Stimulated activated CD4-positive, alpha-beta T cell treated with anti-CD3 and anti-CD28 coated beads, Interleukin-4, amount 100 ng/mL, for 1 hour (primary cell): ENCODE measurements around the gene MAST4.

Experiments
- DNase-seq: peaks from one replicate; pipeline ENCODE4 v3.0.0-alpha.2; 2020

The MAST4 gene

DNA sequence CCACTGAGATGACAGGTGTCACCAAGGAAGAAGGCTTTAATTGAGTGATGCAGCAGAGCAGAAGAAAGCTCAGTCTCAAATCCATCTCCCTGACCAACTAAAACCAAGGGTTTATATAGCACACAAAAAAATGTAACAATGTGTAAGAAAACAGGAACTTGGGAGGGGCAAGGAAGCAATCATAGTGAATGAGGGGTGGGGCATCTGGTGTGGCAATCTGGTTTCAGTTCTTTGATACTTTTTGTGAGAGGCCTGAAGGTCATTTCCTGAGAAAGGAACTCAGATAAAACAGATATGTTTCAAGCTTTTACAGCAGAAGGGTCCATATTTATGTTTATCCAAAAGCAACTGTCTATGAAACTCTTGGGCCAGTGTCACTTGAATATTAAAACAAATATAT is 580.7 kb downstream of the MAST4 start:
- no peak for DNase-seq

DNA sequence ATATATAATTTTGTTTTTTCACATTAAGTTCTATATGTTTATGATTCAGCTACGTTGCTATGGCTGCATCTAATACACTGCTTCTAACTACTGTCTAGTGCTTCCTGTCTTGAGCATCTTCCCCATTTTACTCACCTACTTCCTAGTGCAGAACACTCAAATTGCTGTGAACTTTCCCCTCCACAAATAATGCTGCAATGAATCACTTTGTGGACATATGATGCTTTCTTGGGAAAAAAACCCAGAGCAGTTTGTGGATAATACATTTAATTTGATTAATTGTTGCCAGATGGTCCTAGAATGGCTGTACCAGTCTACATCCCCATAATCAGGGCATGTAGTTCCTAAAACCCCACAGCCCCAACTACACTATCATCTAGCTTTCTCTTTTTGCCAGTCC is 581.9 kb downstream of the MAST4 start:
- DNase-seq, result no peak

DNA sequence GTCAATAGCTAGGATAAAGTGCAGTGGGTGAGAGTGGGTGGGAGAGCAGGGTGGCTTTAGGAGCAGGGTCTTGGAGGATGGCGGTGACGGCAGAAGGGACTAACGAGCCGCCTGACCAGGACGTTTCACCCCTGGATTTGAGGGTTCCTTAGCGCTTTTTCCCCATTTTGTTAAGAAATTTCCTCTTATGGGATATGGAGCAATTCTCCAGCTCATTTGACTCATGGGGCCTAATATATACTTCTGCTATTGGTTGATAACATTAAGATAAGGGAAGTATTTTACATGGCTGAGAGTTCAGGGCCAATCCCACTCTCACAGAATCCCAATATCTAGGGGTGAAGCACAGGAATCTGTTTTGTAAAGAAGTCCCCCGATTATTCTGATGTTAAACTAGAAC is 582.8 kb downstream of the MAST4 start:
- no peak for DNase-seq

DNA sequence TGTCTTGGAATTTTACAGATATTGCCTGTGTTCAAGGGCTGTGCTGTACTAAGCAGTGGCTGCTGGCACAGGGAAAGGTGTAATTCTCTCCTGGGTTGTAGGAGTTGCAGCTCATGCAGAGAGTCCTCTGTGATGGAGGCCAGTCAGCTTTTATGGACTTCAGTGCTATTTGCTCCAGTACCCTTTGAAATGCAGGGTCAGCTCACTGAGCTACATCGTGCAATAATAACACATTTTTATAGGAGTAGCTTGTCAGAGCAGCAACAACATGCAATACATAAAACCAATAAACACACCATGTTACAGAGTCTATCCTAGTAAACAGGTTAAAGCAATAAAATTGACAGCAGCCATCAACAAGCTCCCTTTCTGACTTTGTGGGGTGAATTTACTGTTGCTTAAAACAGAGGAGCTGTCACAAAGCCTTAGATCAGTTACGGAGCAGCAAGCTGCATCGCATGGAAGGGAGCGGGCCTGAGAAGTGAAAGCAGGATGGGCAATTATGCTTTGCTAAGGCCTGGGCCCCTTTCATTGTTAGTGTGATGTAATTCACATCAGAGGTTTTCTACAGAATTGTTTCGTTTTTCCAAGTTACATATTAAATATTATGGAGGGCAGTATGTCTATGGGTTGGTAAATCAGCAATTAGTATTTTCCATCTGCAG is 583.6 kb downstream of the MAST4 start:
- DNase-seq, result no peak

DNA sequence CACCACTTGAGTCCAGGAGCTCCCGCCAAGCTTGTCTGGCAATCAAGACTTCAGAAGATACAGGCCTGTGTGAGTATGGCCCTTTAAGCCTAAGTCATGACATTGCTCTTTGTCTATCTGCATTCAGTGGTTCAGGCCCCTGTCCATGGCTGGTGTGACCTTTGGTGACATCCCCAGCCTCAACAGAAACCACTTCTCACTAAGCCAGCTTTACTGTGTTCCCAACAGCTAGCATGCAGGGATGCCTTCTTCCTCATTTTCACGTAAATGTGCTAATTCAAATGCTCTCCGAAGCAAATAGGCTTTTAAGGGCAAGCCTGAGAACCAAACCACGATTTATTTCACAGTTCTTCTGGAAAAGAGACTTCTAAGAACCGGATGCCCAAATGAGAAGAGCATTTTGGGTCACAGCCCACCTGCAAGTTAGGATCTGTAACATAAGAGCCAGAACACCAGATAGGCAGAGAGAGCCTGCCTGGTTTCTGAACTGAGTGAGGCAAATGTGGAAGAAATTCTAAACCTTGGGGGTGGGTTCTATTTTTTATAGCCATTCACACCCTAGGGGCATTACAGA is 585.5 kb downstream of the MAST4 start:
- no peak for DNase-seq

DNA sequence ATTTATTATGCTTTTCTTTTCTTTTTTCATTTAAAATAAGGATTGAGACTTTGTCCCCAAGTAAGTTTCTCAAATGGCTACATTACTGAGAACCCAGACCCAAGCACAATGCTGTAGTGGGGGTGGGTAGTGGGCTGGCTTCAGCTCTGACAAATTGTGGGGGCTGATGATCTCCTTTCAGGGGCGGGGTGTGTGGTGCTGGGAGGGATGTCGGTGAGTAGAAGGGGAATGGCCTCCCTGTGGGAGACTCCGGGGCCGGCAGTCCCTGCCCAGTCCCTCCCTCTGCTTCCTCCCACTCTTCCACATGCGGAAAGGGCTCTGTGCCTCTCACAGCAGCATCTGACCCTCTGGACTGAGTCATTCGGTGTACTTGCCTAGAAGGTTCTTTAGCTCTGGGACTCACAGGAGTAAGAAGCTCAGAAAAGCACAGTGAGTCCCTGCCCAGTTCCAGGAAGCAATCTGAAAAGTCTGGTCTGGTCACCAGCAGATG is 586.2 kb downstream of the MAST4 start:
- DNase-seq, result no peak

DNA sequence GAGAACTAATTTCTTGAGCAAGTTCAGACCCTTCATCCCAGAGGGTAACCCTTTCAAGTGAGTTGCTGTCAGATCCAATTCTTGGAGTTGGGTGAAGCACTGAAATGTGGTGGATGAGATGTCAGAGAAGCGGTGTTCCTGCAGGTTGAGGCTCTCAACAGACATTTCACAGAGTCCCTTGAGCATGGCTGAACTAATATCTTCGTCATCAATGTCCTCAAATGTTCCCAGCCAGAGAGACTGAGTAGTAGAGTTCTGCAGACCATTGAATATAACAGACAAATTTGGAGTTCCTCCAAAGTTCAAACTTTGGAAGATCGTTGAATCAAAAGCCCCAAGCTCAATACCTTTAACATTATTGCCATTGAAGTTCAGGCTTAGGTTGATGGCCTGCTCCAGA is 587.7 kb downstream of the MAST4 start:
- no peak for DNase-seq

DNA sequence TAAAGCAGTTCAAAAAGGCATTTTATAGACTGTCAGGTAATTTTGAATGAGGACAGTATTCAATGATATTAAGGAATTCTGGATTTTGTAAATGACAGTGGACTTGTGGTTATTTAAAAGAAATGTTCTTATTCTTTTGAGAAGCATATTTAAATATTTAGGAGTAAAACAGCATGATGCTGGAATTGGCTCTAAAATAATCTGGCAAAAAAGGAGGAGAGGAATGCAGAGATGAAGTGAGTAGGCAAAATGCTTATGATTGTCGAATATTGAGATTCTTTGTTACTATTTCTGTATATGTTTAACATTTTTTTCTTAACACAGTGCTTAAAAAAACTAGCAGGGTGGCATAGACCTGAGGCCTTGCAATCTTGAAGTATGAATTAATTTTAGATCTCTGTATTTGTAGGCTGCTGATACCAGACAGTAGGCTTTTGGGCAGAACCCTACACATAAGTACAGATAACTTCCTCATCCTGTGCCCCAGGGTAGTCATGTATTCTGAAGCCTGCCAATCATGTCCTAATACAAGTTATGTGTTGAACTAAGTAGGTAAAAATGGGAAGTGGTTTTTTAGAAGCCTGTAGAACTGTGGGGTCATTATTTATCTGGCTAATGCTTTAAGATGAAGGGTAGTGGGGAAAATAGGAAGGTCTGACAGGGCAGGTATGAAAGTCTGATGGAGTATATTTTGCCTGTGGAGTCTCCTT is 591.0 kb downstream of the MAST4 start:
- no peak for DNase-seq

DNA sequence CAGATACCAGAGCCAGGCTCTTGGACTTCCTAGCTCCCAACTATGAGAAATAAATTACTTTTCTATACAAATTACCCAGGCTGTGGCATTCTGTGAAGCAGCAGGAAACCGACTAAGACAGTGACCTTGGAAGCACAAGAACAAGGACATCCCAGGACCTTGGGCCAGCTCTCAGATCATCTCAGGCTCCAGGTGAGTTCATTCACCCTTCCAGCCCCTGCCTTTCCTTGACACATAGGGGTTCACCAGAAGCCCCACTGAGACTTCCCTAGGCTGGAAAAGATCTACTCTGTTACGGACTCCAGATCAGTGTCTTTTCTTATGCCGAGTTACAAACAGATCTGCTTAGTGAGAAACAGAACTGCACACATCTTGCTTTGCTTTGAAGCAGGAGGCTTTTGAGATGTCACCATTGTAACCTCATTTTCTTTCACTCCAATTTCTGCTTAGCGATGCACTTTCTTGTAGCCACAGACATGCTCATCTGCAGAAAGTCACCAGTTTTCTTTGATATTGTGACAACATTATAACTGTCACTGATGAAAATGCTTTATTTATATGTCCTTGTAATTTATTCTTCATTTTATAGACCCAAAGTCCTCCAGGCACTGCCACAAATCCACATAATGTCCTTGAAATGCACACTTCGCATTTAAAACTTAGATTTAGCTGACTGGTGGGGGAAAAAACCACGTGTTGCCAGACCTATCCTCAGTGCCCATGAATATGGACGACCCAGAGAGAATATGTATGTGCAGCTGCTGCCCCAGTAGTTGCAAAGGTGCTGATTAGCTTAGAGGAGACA is 592.3 kb downstream of the MAST4 start:
- no peak for DNase-seq

DNA sequence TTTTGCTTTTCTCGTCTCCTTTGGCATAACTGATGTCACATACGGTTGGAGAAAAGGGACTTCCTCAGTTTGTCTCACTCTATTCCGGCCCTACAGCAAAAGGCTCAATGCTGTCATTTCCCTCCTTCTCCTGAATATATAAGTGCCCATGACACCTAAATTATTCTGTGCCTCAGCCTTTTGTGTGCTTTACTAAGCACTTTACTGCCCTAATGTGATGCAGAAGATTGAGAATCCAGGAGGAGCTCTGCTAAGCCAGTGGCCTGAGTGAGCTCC is 592.8 kb downstream of the MAST4 start:
- DNase-seq, result no peak

DNA sequence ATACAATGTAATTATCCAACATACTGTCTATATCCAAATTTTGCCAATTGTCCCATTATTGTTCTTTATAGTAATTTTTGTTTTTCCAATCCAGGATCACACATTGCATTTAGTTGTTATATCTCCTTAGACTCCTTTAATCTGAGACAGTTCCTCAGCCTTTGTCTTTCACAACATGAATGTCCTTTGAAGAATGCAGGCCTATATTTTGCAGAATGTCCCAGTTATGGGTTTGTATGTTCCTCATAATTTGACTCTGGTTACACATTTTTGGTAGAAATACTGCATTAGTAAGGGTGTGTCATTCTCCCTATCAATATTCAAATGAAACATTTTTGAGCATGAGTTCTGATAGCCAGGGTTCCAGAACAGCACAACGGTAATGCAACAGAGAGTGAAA is 593.7 kb downstream of the MAST4 start:
- no peak for DNase-seq

DNA sequence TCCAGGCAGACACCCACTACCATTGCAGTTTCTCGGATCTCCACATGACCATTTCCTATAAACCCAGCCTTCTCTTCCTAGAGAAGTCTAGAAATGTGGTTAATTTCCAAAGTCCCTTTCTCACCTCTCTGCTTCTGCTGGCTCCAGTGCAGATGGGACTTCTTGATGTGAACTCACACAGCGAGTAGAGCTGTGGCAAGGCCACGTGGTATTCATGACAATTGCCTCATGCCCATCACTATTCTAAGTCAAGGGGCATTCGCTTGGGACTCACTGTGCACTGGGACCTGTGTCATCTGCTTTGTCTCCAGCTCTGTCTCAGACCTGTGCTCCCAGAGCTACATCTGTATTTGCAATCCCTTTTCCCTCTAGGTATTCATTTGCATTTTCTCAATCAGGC is 594.2 kb downstream of the MAST4 start:
- no peak for DNase-seq

DNA sequence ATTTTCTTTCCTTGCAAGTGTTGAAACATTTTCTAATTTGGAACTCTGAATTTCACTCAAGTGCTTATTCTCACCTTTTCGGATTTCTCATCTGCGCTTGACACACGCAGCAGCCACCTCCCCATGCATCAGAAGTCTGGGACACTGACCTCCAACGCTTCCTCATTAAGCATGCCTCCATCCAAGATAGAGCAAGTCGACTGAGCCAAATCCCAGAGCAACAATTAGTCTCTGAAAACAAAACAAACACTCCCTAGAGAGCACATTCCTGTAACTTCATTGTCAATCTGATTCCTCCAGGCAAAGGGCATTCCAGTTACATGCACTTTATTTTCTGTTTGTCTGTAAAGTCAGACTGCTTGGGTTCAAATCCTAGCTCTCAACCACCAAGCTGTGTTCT is 594.7 kb downstream of the MAST4 start:
- no peak for DNase-seq

DNA sequence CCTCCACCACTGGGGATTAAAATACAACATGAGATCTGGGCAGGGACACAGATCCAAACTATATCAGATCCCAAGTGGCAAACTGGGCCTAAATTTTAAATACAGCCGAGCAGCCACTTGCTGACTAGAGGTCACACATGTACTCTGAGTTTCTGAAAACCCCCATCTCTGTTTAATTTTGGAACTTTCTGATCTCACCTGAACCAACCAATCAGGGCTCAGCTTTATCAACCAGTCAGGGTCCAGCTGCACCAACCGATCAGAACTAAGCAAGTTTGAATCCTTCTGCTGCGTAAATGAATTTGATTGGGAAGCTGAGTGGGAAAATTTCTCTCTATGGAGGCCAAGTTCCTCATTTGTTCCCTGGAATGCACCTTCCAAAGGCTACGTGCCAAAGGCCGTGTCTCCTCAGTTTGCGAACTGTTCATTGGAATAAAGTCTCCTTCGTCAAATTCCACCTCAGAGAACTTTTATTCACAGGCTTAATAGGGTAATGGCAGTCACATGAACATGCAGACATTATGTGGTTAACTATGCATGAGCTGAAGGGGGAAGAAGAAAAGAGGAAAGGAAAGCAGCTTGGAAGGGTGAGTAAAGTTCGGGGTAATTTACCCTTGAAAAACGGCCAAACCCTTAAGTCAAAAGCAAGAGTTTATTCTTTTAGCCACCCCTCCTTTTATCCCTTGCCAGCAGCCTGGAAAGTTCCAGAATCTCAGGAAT is 596.7 kb downstream of the MAST4 start:
- DNase-seq, result no peak

DNA sequence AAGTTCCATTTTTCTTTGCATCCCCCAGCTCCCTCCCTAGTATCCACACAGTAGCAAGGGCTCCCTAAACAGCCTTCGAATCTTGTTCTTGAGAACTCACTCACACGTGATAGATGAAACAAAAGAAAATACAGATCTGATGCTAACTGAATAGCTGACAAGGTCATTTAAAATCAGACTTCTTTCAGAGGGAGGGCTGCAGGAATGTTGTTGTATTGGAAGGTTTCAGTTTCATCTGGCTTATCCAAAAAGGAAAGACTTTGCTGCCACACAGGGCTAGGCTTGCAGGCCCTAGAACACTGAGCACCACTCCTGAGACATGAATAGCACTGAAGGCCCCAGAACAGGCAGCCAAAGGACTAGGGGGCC is 597.2 kb downstream of the MAST4 start:
- DNase-seq, result no peak

DNA sequence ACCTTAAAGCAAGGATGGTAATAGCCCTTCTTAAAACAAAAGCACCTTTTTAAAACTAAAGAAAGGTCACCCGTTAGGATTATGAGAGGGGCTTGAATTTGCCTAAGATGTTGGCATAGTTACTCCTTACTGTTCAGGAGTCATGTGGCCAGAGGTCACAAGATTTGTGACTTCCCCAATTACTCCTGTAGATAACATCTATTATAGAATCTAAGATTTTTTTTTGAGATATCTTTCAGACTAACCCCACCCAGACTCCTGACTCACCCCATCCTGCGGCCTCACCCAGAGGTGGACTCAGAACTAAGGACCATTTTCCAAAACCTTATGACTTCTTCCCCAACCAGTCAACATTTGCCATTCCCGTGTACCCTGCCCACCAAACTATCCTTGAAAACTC is 598.0 kb downstream of the MAST4 start:
- no peak for DNase-seq

DNA sequence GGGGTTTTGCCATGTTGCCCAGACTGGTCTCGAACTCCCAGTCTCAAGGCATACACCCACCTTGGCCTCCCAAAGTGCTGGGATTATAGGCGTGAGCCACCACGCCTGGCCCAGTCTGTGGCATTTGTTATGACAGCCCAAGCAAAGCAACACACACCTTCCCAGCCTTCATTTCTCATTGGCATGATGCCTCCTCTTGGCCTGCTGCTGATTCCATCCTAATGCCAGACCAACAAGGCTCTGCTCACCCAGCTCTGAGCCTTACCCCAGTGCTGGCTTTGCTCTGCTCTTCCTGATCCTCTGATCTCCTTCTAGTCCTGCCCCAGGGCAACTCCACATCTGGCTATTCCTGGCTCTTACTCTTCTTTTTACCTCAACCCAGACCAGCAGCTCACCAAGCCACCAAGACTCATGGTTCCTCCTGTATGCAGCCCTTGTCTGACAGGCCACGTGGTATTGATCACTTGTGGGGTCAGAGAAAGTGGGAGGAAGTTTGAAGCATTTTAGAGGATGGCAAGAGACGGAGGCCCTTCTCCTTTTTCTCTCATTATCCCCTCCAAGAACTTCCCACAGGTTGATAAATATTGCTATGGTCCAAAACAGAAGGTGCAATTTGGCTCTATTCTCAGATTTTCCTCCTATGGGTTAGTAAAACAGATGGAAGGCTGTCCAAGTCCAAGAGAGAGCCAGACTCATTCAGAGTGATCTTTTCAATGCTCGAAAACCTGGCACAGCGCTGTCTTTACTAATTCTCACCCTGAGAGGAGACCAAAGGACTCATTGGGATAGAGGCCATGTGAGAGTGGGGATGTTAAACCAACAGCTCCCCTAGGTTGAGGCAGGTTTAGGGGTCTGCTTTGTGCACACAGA is 599.4 kb downstream of the MAST4 start:
- DNase-seq, result no peak

DNA sequence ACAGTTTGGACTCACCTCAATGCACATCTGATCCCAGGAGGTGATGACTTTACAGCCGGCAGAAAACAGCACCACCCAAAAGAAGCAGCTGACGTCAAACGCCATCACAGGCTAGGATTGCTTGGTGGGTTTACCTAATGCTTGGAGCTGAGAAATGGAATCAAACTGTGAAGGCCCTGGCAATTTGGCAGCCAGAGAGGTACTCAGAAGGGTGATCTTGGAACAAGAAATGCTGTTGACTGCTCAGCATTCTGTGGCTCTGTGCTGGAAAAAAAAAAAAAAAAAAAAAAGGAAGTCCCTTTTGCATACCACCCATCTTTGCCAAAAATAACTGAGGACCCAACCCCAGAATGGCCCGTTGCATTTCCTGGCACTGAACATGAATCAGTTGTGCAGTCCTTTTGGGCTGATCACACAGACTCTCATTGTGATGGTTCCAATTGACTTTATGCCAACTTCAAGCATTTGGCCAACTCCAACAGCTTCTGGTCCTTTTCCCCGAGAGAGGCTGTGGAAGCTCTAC is 600.4 kb downstream of the MAST4 start, which contains the start of gene CD180:
TSS of gene CD180 (minus strand) at position 263 of the 523 bp plus-strand sequence. CDS start at position 105, 158 bp downstream.
- no peak for DNase-seq

DNA sequence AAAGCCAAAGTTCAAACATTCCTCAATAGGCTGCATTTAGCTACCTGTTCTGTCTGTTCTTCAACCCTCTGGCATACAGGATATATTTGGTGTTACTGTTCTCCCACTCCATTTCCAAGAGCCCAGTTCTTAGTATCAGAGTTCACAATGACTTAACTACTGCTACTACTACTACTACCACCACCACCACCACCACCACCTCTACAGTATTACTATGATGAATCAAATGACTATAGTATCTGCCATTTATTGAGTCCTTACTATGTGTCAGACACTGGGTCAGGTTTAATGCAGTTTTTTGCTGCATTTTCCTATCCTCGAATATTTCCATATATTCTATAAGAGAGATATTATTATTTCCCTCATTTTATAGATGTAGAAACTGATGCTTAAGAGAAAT is 601.3 kb downstream of the MAST4 start:
- no peak for DNase-seq

DNA sequence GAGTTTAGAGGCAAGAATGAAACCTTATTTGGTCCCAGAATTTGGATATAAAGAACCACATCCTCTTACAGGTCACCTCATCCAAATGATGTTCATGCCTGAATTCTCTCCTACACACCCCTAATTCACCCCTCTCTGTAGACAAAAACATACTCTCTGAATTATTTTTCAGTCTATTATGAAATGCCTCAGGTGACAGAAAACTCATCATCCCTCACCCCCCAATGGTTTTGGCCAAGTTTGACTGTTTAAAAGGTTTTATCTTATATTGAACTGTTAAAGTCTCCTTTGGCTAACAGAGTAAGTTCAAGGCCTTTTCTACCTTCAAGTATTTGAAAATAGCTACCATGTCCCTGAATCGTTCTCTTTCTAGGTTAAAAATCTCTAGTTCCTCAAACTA is 602.7 kb downstream of the MAST4 start:
- DNase-seq, result no peak

DNA sequence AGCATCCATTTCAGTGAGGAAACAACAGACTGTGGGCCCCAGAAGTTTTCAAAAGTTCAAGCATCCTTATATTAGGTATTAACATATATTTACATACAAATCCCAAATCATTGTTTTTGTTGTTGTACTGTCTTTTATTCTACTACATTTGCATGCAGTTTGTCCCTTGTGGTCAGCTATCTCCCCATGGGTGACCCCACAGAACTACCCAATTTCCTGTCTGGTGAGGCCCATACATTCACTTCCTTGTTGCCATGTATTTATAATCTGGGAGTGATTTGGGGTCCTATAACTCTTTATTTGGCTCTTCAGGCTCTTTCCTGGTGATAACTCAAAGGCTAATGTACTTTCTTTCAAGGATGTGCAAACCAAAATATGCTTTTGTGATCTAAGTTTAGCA is 603.7 kb downstream of the MAST4 start:
- no peak for DNase-seq
